AG20443 (cell line): Measurements from ENCODE around the gene SNX14.
A peak's percentile ranks its signal among the peaks of the same experiment; 100 is the strongest.
"Not testable (repeated sequence)": the region's sequence is repeated elsewhere in the genome, so short reads cannot be mapped to it uniquely, and the experiment has no call there.

Experiments
- DNase-seq: peaks from one replicate; pipeline ENCODE4 v3.0.0; 2012; ENCODE audit warnings: low spot score, mixed read lengths

SNX14 gene

GRCh38 chr6:85582832-85583231, 10.8 kb downstream of the SNX14 start:
- DNase-seq = not testable (repeated sequence)

- no peak for DNase-seq
Observed at GRCh38 chr6:85581572-85581971, 12.1 kb downstream of the SNX14 start.

GRCh38 chr6:85580878-85581267, 12.8 kb downstream of the SNX14 start:
- DNase-seq = no peak

GRCh38 chr6:85580118-85580877, 13.4 kb downstream of the SNX14 start:
- DNase-seq = no peak

- DNase-seq = no peak
Observed at GRCh38 chr6:85579581-85579980, 14.1 kb downstream of the SNX14 start.

- DNase-seq = no peak
Observed at GRCh38 chr6:85576476-85576875, 17.2 kb downstream of the SNX14 start.

- DNase-seq = peak; percentile 24
Observed at GRCh38 chr6:85574932-85575598, 18.6 kb downstream of the SNX14 start.

GRCh38 chr6:85569323-85569722, 24.3 kb downstream of the SNX14 start:
- DNase-seq = peak; percentile 26

- DNase-seq = no peak
Observed at GRCh38 chr6:85568411-85568810, 25.2 kb downstream of the SNX14 start.

- no peak for DNase-seq
Observed at GRCh38 chr6:85565736-85566135, 27.9 kb downstream of the SNX14 start.

- DNase-seq = not testable (repeated sequence)
Observed at GRCh38 chr6:85564223-85564622, 29.4 kb downstream of the SNX14 start.

GRCh38 chr6:85561750-85562357, 31.8 kb downstream of the SNX14 start:
- no peak for DNase-seq

- DNase-seq = no peak
Observed at GRCh38 chr6:85556992-85557668, 36.5 kb downstream of the SNX14 start.

GRCh38 chr6:85552652-85553051, 41.0 kb downstream of the SNX14 start:
- no peak for DNase-seq

GRCh38 chr6:85551264-85551663, 42.4 kb downstream of the SNX14 start:
- no peak for DNase-seq

- DNase-seq = no peak
Observed at GRCh38 chr6:85547719-85548118, 45.9 kb downstream of the SNX14 start.

GRCh38 chr6:85544776-85545175, 48.9 kb downstream of the SNX14 start:
- peak; percentile 17 for DNase-seq

- DNase-seq = peak; percentile 12
Observed at GRCh38 chr6:85537055-85537494, 56.6 kb downstream of the SNX14 start.

- DNase-seq = not testable (repeated sequence)
Observed at GRCh38 chr6:85524281-85524680, 69.4 kb downstream of the SNX14 start.

GRCh38 chr6:85516168-85516567, 77.5 kb downstream of the SNX14 start:
- peak; percentile 12 for DNase-seq

- no peak for DNase-seq
Observed at GRCh38 chr6:85506441-85507093, 87.1 kb downstream of the SNX14 start.
